HepG2 (cell line): ENCODE measurements around the gene KANSL3. TPM values are rescaled to one million over a fixed set of nuclear protein-coding genes. Genes with fewer than 3 reads are reported as not detected.

Experiments used
- ATAC-seq: fragments of 200-7000 bp; cut with Tn5 transposase; 3 replicates; pipeline ENCODE4 v1.9.1; 2020; ENCODE audit warnings: mild to moderate bottlenecking, moderate library complexity
- BruUV-seq: library from RNA; stranded (reverse); fragments of 400-500 nt; replicated peaks from 2 replicates; lab custom pipeline; 2021; lab: Mats Ljungman, UMichigan
- CTCF ChIA-PET: fragments of 300-600 bp; formaldehyde crosslinking; extraction: SDS; loops from one replicate; lab custom pipeline; 2021; ENCODE audit warnings: low total read pairs, inconsistent platforms, low intra/inter-chr PET ratio; lab: Yijun Ruan, JAX
- POLR2A ChIA-PET: fragments of 350-600 bp; sonication (Branson Sonifier 250); formaldehyde crosslinking; loops from one replicate; lab custom pipeline; 2020; ENCODE audit warnings: antibody characterized with exemption, inconsistent platforms; lab: Yijun Ruan, JAX
- DNase-seq: peaks from one replicate; pipeline ENCODE4 v3.0.0-alpha.2; 2015; ENCODE audit warnings: low spot score
- FAIRE-seq: peaks from 3 replicates; lab custom pipeline; 2011; peaks lifted over from hg19 to GRCh38; lab: Jason Lieb, UNC
- H2AFZ ChIP-seq: one replicate; pipeline ENCODE4 v1.6.1; 2011; ENCODE audit warnings: low read length, inconsistent platforms
- H3K27ac ChIP-seq: fragments of 300-600 bp; 3 replicates; pipeline ENCODE4 v1.8.0; 2011; ENCODE audit warnings: mixed run types, mild to moderate bottlenecking, mixed read lengths, low read length, inconsistent platforms; ENCODE audit not compliant: insufficient read depth; ENCODE audit errors: extremely low read length
- H3K27me3 ChIP-seq, 2 experiments: fragments of 200-600 bp in 1 of 2; 2 replicates in 1 of 2; 3 replicates in 1 of 2; pipeline versions ENCODE4 v1.6.0 to v1.8.0; 2011; ENCODE audit warnings: low read length in 2 of 2, mild to moderate bottlenecking in 2 of 2, moderate library complexity in 2 of 2, inconsistent platforms in 1 of 2; ENCODE audit not compliant: insufficient read depth in 2 of 2, control insufficient read depth in 1 of 2
- H3K36me3 ChIP-seq, 2 experiments: fragments of 200-600 bp in 1 of 2; replicated peaks in 1 of 2; 2 replicates in 1 of 2; 3 replicates in 1 of 2; pipeline versions ENCODE4 v1.5.1 to v1.8.0; 2011; ENCODE audit warnings: low read length in 2 of 2, inconsistent platforms in 1 of 2; ENCODE audit not compliant: insufficient read depth in 2 of 2, control insufficient read depth in 1 of 2
- H3K4me1 ChIP-seq: 2 replicates; pipeline ENCODE4 v1.5.1; 2012; ENCODE audit warnings: low read length, inconsistent platforms; ENCODE audit not compliant: insufficient read depth
- H3K4me2 ChIP-seq: 2 replicates; pipeline ENCODE4 v1.6.0; 2011; ENCODE audit warnings: low read depth, low read length, inconsistent platforms
- H3K4me3 ChIP-seq, 3 experiments: fragments of 200-600 bp in 1 of 3; sonication (generic), shearing (Covaris generic) in 1 of 3; replicated peaks in 1 of 3; 2 replicates each; pipeline ENCODE4 v1.5.1; 2011 to 2016; ENCODE audit warnings: low read length in 3 of 3, inconsistent platforms in 2 of 3, low read depth in 2 of 3, mild to moderate bottlenecking in 2 of 3, control low read depth in 1 of 3, mixed read lengths in 1 of 3; ENCODE audit not compliant: insufficient read depth in 1 of 3
- H3K79me2 ChIP-seq: one replicate; pipeline ENCODE4 v1.6.1; 2011; ENCODE audit warnings: low read length, inconsistent platforms; ENCODE audit not compliant: insufficient read depth
- H3K9ac ChIP-seq: 2 replicates; pipeline ENCODE4 v1.6.0; 2011; ENCODE audit warnings: mild to moderate bottlenecking, low read depth, low read length, inconsistent platforms; ENCODE audit not compliant: insufficient read depth
- H3K9me3 ChIP-seq: 2 replicates; pipeline ENCODE4 v1.5.1; 2012; ENCODE audit warnings: mild to moderate bottlenecking, low read length
- H4K20me1 ChIP-seq: 2 replicates; pipeline ENCODE4 v1.6.0; 2011; ENCODE audit warnings: inconsistent platforms, mild to moderate bottlenecking, low read length, moderate library complexity; ENCODE audit not compliant: insufficient read depth
- NFATC3 ChIP-seq: sonication (generic); formaldehyde crosslinking; IDR thresholded peaks from 2 replicates; pipeline ENCODE4 v1.5.1; 2020; ENCODE audit warnings: mild to moderate bottlenecking, missing genetic modification reagents
- SMAD9 ChIP-seq: sonication (generic); formaldehyde crosslinking; IDR thresholded peaks from 2 replicates; pipeline ENCODE4 v1.5.1; 2020; ENCODE audit warnings: mild to moderate bottlenecking, missing genetic modification reagents
- SRSF1 ChIP-seq: fragments of 200-400 bp; formaldehyde crosslinking; optimal IDR thresholded peaks from 2 replicates; pipeline ENCODE3; 2017; ENCODE audit warnings: mild to moderate bottlenecking, low read depth, low read length, moderate library complexity
- TARDBP ChIP-seq: sonication (generic); formaldehyde crosslinking; IDR thresholded peaks from 2 replicates; pipeline ENCODE4 v1.8.0; 2022; ENCODE audit warnings: mild to moderate bottlenecking, missing genetic modification reagents
- XRCC5 ChIP-seq: fragments of 200-400 bp; formaldehyde crosslinking; optimal IDR thresholded peaks from 2 replicates; pipeline ENCODE3; 2017; ENCODE audit warnings: mild to moderate bottlenecking, low read length
- ZNF672 ChIP-seq: sonication (generic); formaldehyde crosslinking; IDR thresholded peaks from 2 replicates; pipeline ENCODE4 v1.8.1; 2022; ENCODE audit warnings: missing genetic modification reagents
- WGBS: methylation state at CpG from one replicate; pipeline ENCODE4 v1.1.6; 2017; ENCODE audit warnings: low lambda C conversion rate; 5-methylcytosine and 5-hydroxymethylcytosine counted together
- in situ Hi-C: cut with HindIII; loops from 2 replicates; pipeline ENCODE4 v1.10.0; 2017; ENCODE audit warnings: low pct_unique_long_range_greater_than_20kb; ENCODE audit not compliant: extremely low pct_ligation_motif_present
- intact Hi-C: fragments of 100-400 bp; cut with micrococcal nuclease; formaldehyde crosslinking; loops from one replicate; pipeline ENCODE4 v1.10.0; 2022; ENCODE audit not compliant: unreplicated experiment
- polyA plus RNA-seq, 8 experiments: library from polyadenylated mRNA; depleted of rRNA in 3 of 8; stranded (reverse) in 7 of 8; unstranded in 1 of 8; fragments of >200 nt; fragmentation: Illumina TruSeq in 4 of 8; extraction: Trizol in 4 of 8; gene quantifications; 2 replicates each; pipeline versions ENCODE4 v1.2.1 to v1.2.3, GENCODE V29; 2011 to 2016; ENCODE audit warnings: low read depth in 4 of 8, missing spikeins in 1 of 8, mixed read lengths in 1 of 8; ENCODE audit not compliant: insufficient read depth in 1 of 8
- total RNA-seq, 5 experiments: library from RNA; depleted of rRNA; stranded (reverse); fragments of >200 nt; fragmentation: Illumina TruSeq; extraction: Trizol; gene quantifications; 2 replicates each; pipeline ENCODE4 v1.2.3, GENCODE V29; 2016; ENCODE audit warnings: low read depth in 1 of 5
- TF ChIP-seq, protein P1 (sequence below): sonication (generic); formaldehyde crosslinking; IDR thresholded peaks from 2 replicates; pipeline ENCODE4 v1.4.0; 2020; ENCODE audit warnings: low read depth, mild to moderate bottlenecking, missing genetic modification reagents
- TF ChIP-seq, protein P2 (sequence below): sonication (generic); formaldehyde crosslinking; IDR thresholded peaks from 2 replicates; pipeline ENCODE4 v1.4.0; 2020; ENCODE audit warnings: missing genetic modification reagents
- TF ChIP-seq, protein P3 (sequence below): sonication (generic); formaldehyde crosslinking; IDR thresholded peaks from 2 replicates; pipeline ENCODE4 v1.9.0; 2021; ENCODE audit warnings: mild to moderate bottlenecking, missing genetic modification reagents
- TF ChIP-seq, protein P4 (sequence below): sonication (generic); formaldehyde crosslinking; IDR thresholded peaks from 2 replicates; pipeline ENCODE4 v1.8.0; 2022; ENCODE audit warnings: mild to moderate bottlenecking, missing genetic modification reagents, moderate library complexity
- TF ChIP-seq, protein P5 (sequence below): sonication (generic); formaldehyde crosslinking; IDR thresholded peaks from 2 replicates; pipeline ENCODE4 v1.4.0; 2020; ENCODE audit warnings: missing genetic modification reagents, borderline replicate concordance

Gene KANSL3
- total and polyA plus RNA-seq, 2 of the 13 experiments (the other 11 are each of a cell fraction or from before 2014, with no cell fraction given): 20.8 to 37.3 TPM

DNA sequence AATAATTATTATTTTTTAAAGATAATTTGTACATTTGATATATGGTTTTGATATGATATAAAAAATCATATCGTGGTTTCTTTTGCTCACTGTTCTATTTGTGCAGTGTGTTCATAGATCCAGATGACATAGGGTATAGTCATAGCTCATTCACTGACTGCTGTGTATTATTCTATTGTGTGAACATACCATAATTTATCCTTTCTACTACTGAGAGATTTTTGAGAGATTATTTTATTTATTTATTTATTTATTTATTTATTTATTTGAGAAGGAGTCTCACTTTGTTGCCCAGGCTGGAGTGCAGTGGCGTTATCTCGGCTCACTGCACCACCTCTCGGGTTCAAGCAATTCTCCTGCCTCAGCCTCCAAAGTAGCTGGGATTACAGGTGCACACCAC is 43.4 kb upstream of the KANSL3 start:
- FAIRE-seq (no peak), ATAC-seq (no peak), DNase-seq (no peak)
- 71% methylated on average over 4 of the region's 4 CpGs for WGBS
- H3K27me3 ChIP-seq: peaks cover 0 to 18% of the 10 kb centered on the region in 2 experiments; a peak in 2 of 5 replicates
- H3K4me3 ChIP-seq: no peak overlapping the region
- no peak overlapping the region for H3K27ac ChIP-seq
- no peak overlapping the region for H3K4me2 ChIP-seq
- intact Hi-C loops (no loop called here), in situ Hi-C loops (no loop called here)
- no peak overlapping the region for H2AFZ ChIP-seq
- POLR2A ChIA-PET: no interaction called here
- H3K9ac ChIP-seq: no peak overlapping the region
- CTCF ChIA-PET: no interaction called here
- H3K9me3 ChIP-seq: no peaks in the 10 kb centered on the region
- H4K20me1 ChIP-seq: no peaks in the 10 kb centered on the region
- peaks cover 55% of the 10 kb centered on the region for H3K4me1 ChIP-seq
- no peaks in the 10 kb centered on the region for H3K36me3 ChIP-seq
- no TSS peak for BruUV-seq
- H3K79me2 ChIP-seq: no peaks in the 10 kb centered on the region
- no peak for TF ChIP-seq ZNF672 (CRISPR knock-in tag)
- TF ChIP-seq, protein P1, sequence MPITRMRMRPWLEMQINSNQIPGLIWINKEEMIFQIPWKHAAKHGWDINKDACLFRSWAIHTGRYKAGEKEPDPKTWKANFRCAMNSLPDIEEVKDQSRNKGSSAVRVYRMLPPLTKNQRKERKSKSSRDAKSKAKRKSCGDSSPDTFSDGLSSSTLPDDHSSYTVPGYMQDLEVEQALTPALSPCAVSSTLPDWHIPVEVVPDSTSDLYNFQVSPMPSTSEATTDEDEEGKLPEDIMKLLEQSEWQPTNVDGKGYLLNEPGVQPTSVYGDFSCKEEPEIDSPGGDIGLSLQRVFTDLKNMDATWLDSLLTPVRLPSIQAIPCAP (CRISPR knock-in tag): no peak
- TF ChIP-seq, protein P2, sequence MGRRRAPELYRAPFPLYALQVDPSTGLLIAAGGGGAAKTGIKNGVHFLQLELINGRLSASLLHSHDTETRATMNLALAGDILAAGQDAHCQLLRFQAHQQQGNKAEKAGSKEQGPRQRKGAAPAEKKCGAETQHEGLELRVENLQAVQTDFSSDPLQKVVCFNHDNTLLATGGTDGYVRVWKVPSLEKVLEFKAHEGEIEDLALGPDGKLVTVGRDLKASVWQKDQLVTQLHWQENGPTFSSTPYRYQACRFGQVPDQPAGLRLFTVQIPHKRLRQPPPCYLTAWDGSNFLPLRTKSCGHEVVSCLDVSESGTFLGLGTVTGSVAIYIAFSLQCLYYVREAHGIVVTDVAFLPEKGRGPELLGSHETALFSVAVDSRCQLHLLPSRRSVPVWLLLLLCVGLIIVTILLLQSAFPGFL (CRISPR knock-in tag): no peak
- no peak for TF ChIP-seq NFATC3 (CRISPR knock-in tag)
- TF ChIP-seq, protein P3, sequence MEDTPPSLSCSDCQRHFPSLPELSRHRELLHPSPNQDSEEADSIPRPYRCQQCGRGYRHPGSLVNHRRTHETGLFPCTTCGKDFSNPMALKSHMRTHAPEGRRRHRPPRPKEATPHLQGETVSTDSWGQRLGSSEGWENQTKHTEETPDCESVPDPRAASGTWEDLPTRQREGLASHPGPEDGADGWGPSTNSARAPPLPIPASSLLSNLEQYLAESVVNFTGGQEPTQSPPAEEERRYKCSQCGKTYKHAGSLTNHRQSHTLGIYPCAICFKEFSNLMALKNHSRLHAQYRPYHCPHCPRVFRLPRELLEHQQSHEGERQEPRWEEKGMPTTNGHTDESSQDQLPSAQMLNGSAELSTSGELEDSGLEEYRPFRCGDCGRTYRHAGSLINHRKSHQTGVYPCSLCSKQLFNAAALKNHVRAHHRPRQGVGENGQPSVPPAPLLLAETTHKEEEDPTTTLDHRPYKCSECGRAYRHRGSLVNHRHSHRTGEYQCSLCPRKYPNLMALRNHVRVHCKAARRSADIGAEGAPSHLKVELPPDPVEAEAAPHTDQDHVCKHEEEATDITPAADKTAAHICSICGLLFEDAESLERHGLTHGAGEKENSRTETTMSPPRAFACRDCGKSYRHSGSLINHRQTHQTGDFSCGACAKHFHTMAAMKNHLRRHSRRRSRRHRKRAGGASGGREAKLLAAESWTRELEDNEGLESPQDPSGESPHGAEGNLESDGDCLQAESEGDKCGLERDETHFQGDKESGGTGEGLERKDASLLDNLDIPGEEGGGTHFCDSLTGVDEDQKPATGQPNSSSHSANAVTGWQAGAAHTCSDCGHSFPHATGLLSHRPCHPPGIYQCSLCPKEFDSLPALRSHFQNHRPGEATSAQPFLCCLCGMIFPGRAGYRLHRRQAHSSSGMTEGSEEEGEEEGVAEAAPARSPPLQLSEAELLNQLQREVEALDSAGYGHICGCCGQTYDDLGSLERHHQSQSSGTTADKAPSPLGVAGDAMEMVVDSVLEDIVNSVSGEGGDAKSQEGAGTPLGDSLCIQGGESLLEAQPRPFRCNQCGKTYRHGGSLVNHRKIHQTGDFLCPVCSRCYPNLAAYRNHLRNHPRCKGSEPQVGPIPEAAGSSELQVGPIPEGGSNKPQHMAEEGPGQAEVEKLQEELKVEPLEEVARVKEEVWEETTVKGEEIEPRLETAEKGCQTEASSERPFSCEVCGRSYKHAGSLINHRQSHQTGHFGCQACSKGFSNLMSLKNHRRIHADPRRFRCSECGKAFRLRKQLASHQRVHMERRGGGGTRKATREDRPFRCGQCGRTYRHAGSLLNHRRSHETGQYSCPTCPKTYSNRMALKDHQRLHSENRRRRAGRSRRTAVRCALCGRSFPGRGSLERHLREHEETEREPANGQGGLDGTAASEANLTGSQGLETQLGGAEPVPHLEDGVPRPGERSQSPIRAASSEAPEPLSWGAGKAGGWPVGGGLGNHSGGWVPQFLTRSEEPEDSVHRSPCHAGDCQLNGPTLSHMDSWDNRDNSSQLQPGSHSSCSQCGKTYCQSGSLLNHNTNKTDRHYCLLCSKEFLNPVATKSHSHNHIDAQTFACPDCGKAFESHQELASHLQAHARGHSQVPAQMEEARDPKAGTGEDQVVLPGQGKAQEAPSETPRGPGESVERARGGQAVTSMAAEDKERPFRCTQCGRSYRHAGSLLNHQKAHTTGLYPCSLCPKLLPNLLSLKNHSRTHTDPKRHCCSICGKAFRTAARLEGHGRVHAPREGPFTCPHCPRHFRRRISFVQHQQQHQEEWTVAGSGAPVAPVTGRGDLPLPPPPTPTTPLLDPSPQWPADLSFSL (CRISPR knock-in tag): no peak
- no peak for TF ChIP-seq SMAD9 (CRISPR knock-in tag)
- no peak for TF ChIP-seq SRSF1
- TF ChIP-seq XRCC5: no peak
- TF ChIP-seq, protein P4, sequence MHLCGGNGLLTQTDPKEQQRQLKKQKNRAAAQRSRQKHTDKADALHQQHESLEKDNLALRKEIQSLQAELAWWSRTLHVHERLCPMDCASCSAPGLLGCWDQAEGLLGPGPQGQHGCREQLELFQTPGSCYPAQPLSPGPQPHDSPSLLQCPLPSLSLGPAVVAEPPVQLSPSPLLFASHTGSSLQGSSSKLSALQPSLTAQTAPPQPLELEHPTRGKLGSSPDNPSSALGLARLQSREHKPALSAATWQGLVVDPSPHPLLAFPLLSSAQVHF (CRISPR knock-in tag): no peak
- no peak for TF ChIP-seq TARDBP (CRISPR knock-in tag)
- TF ChIP-seq, protein P5, sequence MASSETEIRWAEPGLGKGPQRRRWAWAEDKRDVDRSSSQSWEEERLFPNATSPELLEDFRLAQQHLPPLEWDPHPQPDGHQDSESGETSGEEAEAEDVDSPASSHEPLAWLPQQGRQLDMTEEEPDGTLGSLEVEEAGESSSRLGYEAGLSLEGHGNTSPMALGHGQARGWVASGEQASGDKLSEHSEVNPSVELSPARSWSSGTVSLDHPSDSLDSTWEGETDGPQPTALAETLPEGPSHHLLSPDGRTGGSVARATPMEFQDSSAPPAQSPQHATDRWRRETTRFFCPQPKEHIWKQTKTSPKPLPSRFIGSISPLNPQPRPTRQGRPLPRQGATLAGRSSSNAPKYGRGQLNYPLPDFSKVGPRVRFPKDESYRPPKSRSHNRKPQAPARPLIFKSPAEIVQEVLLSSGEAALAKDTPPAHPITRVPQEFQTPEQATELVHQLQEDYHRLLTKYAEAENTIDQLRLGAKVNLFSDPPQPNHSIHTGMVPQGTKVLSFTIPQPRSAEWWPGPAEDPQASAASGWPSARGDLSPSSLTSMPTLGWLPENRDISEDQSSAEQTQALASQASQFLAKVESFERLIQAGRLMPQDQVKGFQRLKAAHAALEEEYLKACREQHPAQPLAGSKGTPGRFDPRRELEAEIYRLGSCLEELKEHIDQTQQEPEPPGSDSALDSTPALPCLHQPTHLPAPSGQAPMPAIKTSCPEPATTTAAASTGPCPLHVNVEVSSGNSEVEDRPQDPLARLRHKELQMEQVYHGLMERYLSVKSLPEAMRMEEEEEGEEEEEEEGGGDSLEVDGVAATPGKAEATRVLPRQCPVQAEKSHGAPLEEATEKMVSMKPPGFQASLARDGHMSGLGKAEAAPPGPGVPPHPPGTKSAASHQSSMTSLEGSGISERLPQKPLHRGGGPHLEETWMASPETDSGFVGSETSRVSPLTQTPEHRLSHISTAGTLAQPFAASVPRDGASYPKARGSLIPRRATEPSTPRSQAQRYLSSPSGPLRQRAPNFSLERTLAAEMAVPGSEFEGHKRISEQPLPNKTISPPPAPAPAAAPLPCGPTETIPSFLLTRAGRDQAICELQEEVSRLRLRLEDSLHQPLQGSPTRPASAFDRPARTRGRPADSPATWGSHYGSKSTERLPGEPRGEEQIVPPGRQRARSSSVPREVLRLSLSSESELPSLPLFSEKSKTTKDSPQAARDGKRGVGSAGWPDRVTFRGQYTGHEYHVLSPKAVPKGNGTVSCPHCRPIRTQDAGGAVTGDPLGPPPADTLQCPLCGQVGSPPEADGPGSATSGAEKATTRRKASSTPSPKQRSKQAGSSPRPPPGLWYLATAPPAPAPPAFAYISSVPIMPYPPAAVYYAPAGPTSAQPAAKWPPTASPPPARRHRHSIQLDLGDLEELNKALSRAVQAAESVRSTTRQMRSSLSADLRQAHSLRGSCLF (CRISPR knock-in tag): no peak
